ENCODE data around the gene MB. TPM values are rescaled to one million over a fixed set of nuclear protein-coding genes. Genes with fewer than 3 reads are reported as not detected.

The MB gene
- total and polyA plus RNA-seq, 2 experiments from 2014 or later: not detected

- ATAC-seq (no peak), DNase-seq (ENCODE audit: low spot score) (no peak)
- peaks cover 13% of the 10 kb centered on the region for H3K4me1 Mint-ChIP-seq
- H3K27ac Mint-ChIP-seq: no peak overlapping the region
- peaks cover 12% of the 10 kb centered on the region for H3K9me3 Mint-ChIP-seq
- TF ChIP-seq ZNF114 (CRISPR knock-in tag; IDR thresholded peaks at IDR 0.05) (no peak), JUNB (IDR thresholded peaks at IDR 0.05; ENCODE audit: unreplicated experiment) (no peak), STAT1 (IDR thresholded peaks at IDR 0.05; ENCODE audit: unreplicated experiment) (no peak), EZH2phosphoT487 (IDR thresholded peaks at IDR 0.05; ENCODE audit: unreplicated experiment) (no peak), ETS1 (IDR thresholded peaks at IDR 0.05) (no peak), ZNF331 (CRISPR knock-in tag; IDR thresholded peaks at IDR 0.05; ENCODE audit: low read depth) (no peak), EZH2 (IDR thresholded peaks at IDR 0.05; ENCODE audit: low read depth, unreplicated experiment) (no peak), POLR2AphosphoS5 (IDR thresholded peaks at IDR 0.05; ENCODE audit: low read depth) (no peak), CREB1 (CRISPR knock-in tag; IDR thresholded peaks at IDR 0.05; ENCODE audit: low read depth) (no peak), NANOG (IDR thresholded peaks at IDR 0.05; ENCODE audit: borderline replicate concordance) (no peak), REST (IDR thresholded peaks at IDR 0.05; ENCODE audit: unreplicated experiment) (no peak)
- TF ChIP-seq, protein P1, sequence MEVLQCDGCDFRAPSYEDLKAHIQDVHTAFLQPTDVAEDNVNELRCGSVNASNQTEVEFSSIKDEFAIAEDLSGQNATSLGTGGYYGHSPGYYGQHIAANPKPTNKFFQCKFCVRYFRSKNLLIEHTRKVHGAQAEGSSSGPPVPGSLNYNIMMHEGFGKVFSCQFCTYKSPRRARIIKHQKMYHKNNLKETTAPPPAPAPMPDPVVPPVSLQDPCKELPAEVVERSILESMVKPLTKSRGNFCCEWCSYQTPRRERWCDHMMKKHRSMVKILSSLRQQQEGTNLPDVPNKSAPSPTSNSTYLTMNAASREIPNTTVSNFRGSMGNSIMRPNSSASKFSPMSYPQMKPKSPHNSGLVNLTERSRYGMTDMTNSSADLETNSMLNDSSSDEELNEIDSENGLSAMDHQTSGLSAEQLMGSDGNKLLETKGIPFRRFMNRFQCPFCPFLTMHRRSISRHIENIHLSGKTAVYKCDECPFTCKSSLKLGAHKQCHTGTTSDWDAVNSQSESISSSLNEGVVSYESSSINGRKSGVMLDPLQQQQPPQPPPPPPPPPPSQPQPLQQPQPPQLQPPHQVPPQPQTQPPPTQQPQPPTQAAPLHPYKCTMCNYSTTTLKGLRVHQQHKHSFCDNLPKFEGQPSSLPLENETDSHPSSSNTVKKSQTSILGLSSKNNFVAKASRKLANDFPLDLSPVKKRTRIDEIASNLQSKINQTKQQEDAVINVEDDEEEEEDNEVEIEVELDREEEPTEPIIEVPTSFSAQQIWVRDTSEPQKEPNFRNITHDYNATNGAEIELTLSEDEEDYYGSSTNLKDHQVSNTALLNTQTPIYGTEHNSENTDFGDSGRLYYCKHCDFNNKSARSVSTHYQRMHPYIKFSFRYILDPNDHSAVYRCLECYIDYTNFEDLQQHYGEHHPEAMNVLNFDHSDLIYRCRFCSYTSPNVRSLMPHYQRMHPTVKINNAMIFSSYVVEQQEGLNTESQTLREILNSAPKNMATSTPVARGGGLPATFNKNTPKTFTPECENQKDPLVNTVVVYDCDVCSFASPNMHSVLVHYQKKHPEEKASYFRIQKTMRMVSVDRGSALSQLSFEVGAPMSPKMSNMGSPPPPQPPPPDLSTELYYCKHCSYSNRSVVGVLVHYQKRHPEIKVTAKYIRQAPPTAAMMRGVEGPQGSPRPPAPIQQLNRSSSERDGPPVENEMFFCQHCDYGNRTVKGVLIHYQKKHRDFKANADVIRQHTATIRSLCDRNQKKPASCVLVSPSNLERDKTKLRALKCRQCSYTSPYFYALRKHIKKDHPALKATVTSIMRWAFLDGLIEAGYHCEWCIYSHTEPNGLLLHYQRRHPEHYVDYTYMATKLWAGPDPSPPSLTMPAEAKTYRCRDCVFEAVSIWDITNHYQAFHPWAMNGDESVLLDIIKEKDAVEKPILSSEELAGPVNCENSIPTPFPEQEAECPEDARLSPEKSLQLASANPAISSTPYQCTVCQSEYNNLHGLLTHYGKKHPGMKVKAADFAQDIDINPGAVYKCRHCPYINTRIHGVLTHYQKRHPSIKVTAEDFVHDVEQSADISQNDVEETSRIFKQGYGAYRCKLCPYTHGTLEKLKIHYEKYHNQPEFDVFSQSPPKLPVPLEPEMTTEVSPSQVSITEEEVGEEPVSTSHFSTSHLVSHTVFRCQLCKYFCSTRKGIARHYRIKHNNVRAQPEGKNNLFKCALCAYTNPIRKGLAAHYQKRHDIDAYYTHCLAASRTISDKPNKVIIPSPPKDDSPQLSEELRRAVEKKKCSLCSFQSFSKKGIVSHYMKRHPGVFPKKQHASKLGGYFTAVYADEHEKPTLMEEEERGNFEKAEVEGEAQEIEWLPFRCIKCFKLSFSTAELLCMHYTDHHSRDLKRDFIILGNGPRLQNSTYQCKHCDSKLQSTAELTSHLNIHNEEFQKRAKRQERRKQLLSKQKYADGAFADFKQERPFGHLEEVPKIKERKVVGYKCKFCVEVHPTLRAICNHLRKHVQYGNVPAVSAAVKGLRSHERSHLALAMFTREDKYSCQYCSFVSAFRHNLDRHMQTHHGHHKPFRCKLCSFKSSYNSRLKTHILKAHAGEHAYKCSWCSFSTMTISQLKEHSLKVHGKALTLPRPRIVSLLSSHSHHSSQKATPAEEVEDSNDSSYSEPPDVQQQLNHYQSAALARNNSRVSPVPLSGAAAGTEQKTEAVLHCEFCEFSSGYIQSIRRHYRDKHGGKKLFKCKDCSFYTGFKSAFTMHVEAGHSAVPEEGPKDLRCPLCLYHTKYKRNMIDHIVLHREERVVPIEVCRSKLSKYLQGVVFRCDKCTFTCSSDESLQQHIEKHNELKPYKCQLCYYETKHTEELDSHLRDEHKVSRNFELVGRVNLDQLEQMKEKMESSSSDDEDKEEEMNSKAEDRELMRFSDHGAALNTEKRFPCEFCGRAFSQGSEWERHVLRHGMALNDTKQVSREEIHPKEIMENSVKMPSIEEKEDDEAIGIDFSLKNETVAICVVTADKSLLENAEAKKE (CRISPR knock-in tag; IDR thresholded peaks at IDR 0.05): no peak
- TF ChIP-seq, protein P2, sequence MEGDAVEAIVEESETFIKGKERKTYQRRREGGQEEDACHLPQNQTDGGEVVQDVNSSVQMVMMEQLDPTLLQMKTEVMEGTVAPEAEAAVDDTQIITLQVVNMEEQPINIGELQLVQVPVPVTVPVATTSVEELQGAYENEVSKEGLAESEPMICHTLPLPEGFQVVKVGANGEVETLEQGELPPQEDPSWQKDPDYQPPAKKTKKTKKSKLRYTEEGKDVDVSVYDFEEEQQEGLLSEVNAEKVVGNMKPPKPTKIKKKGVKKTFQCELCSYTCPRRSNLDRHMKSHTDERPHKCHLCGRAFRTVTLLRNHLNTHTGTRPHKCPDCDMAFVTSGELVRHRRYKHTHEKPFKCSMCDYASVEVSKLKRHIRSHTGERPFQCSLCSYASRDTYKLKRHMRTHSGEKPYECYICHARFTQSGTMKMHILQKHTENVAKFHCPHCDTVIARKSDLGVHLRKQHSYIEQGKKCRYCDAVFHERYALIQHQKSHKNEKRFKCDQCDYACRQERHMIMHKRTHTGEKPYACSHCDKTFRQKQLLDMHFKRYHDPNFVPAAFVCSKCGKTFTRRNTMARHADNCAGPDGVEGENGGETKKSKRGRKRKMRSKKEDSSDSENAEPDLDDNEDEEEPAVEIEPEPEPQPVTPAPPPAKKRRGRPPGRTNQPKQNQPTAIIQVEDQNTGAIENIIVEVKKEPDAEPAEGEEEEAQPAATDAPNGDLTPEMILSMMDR (conservative IDR thresholded peaks at IDR 0.05; ENCODE audit: low read depth in 2 of 2): no peak
- Histone ChIP-seq H3F3A (replicated peaks; ENCODE audit: low read depth) (no peaks in the 10 kb centered on the region), H3K4me2 (no peak overlapping the region), H3K36me3 (ENCODE audit: insufficient read depth) (no peaks in the 10 kb centered on the region), H3K9me2 (ENCODE audit: insufficient read depth) (no peaks in the 10 kb centered on the region), H3K4me3 (no peak overlapping the region), H3K4me1 (ENCODE audit: insufficient read depth) (peaks cover 10% of the 10 kb centered on the region), H2AFZ (no peak overlapping the region), H3K79me2 (replicated peaks; ENCODE audit: insufficient read depth) (no peaks in the 10 kb centered on the region), H3K27me3 (ENCODE audit: insufficient read depth) (no peaks in the 10 kb centered on the region), H4K20me1 (replicated peaks; ENCODE audit: insufficient read depth) (no peaks in the 10 kb centered on the region), H3K27ac (ENCODE audit: low read depth) (no peak overlapping the region)
- H3K36me3 Mint-ChIP-seq (ENCODE audit: low read depth): peaks cover 6% of the 10 kb centered on the region
- no peaks in the 10 kb centered on the region for H3K27me3 Mint-ChIP-seq (ENCODE audit: insufficient read depth, low read depth, poor library complexity)
- no peak overlapping the region for H3K4me3 Mint-ChIP-seq
Measured at GRCh38 chr22:35651085-35651484, 34.0 kb upstream of the MB start.
